GM19025 (cell line): ENCODE results near the gene SIM2.

Experiments used
- ATAC-seq: cut with Tn5 transposase; IDR thresholded peaks from one replicate; pipeline ENCODE4 v1.9.1; 2021; ENCODE audit warnings: mild to moderate bottlenecking, low read depth, moderate library complexity; ENCODE audit not compliant: unreplicated experiment

SIM2 gene

GRCh38 chr21:36699546-36700294 is 805 bp downstream of the SIM2 start:
- ATAC-seq = no peak

- ATAC-seq = no peak
Measured at GRCh38 chr21:36700295-36700970, 1.5 kb downstream of the SIM2 start.

- ATAC-seq = no peak
Measured at GRCh38 chr21:36700971-36701755, 2.2 kb downstream of the SIM2 start.

GRCh38 chr21:36701756-36702621 is 3.1 kb downstream of the SIM2 start:
- ATAC-seq = no peak

GRCh38 chr21:36702622-36702968 is 3.7 kb downstream of the SIM2 start:
- no peak for ATAC-seq

GRCh38 chr21:36703123-36703522 is 4.2 kb downstream of the SIM2 start:
- ATAC-seq = no peak

- ATAC-seq = no peak
Measured at GRCh38 chr21:36703626-36704280, 4.8 kb downstream of the SIM2 start.

- ATAC-seq = no peak
Measured at GRCh38 chr21:36704281-36704957, 5.5 kb downstream of the SIM2 start.

- no peak for ATAC-seq
Measured at GRCh38 chr21:36704958-36705678, 6.2 kb downstream of the SIM2 start.

GRCh38 chr21:36705679-36706481 is 7.0 kb downstream of the SIM2 start:
- no peak for ATAC-seq

- ATAC-seq = no peak
Measured at GRCh38 chr21:36706482-36706852, 7.6 kb downstream of the SIM2 start.

- no peak for ATAC-seq
Measured at GRCh38 chr21:36706951-36707762, 8.2 kb downstream of the SIM2 start.

GRCh38 chr21:36707763-36708285 is 8.9 kb downstream of the SIM2 start:
- no peak for ATAC-seq

GRCh38 chr21:36708286-36709029 is 9.5 kb downstream of the SIM2 start:
- no peak for ATAC-seq

- ATAC-seq = no peak
Measured at GRCh38 chr21:36709030-36709867, 10.3 kb downstream of the SIM2 start.
